GM13977 (cell line): Measurements from ENCODE around the gene GCH1.

ENCODE experiments used
- DNase-seq: peaks from one replicate; pipeline ENCODE4 v3.0.0; 2012; ENCODE audit warnings: low spot score
- in situ Hi-C: fragments of 300-500 bp; cut with MboI; formaldehyde crosslinking; loops from one replicate; pipeline ENCODE4 v1.12.0; 2022; ENCODE audit warnings: low sequenced_read_pairs, low pct_unique_long_range_greater_than_20kb, mixed read lengths, inconsistent platforms; ENCODE audit not compliant: unreplicated experiment
- TF ChIP-seq, protein P1 (sequence below): IDR thresholded peaks from 2 replicates; pipeline ENCODE4 v1.5.1; 2012; ENCODE audit warnings: mild to moderate bottlenecking, control low read depth; ENCODE audit not compliant: insufficient read depth; ENCODE audit errors: extremely low read depth, missing control alignments

Gene GCH1

DNA sequence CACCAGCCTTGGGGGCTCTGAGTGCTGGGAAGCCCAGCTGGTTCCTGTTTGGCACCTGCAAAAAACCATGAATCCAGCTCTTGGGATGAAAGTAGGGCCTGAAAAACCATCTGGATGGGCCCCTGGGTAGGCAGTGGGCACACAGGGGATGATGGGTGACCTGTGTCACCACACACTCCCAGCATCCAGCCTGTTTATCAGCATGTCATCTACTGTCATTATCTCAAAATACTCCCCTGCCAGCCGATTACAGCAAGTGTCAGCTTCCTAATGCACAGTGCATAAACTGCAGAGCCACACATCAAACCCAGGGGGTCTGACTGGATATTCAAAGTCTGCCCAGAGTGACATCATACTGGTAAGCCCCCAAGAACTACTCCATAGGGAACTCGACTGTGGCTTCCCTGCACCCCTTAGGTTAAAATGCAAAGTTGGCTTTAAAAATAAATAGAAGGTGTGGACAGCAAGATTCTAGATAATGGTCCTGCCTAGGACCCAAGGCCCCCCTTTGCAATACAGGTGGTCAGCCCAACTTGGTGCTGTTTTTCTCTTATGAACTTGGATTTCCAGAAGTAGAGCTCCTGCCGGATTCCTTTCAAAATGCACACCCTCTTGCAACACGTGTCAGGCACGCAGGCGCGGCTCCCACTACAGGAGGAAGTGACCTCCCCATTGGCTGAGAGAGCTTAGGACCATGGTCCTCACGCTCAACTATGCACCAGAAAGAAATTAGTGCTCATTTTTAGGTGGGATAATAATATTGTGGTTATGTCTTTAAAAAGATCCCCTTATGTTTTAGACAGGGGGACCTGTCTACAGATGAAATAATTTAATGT is 94.1 kb downstream of the GCH1 start:
- in situ Hi-C loops = no loop called here
- TF ChIP-seq, protein P1, sequence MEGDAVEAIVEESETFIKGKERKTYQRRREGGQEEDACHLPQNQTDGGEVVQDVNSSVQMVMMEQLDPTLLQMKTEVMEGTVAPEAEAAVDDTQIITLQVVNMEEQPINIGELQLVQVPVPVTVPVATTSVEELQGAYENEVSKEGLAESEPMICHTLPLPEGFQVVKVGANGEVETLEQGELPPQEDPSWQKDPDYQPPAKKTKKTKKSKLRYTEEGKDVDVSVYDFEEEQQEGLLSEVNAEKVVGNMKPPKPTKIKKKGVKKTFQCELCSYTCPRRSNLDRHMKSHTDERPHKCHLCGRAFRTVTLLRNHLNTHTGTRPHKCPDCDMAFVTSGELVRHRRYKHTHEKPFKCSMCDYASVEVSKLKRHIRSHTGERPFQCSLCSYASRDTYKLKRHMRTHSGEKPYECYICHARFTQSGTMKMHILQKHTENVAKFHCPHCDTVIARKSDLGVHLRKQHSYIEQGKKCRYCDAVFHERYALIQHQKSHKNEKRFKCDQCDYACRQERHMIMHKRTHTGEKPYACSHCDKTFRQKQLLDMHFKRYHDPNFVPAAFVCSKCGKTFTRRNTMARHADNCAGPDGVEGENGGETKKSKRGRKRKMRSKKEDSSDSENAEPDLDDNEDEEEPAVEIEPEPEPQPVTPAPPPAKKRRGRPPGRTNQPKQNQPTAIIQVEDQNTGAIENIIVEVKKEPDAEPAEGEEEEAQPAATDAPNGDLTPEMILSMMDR = no peak
- no peak for DNase-seq

DNA sequence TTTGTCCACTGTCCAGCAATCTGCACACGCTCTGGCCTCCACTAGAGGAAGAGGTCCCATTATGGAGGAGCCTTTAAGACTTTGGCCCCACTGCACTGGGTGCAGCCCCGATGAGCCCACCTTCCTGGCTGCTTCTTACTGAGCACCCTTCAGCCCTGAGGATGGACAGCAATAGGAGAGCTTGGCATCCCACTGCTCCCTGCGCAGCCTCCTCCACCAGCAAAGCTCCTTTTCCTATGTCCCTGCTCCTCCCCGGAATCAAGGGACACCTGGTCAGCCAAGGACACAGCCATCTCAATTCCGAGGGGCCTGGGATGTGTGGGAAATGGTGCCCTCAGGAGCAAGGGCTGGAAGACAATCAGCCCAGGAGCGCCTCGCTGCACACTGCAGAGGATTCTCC is 94.7 kb downstream of the GCH1 start:
- no peak for DNase-seq
- in situ Hi-C loops = no loop called here
- TF ChIP-seq, protein P1 = no peak

DNA sequence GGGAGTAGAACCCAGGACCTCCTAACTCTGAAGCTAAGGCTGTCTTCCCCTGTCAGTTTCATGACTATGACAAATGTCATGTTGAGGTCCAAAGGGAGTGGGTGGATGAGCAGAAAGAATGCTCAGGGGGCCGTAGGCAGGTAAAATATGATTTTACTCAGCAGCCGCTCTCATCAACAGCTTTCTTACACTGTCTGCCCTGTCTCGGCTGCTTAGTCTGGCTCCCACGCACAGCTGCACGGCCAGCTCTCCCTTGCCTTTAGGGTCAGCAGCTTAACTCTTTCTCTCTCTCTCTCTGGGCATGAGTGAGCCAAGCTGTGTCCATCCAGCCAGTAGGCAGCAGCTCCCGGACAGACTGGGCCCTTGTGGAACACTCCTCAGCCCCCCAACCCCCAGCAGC is 95.2 kb downstream of the GCH1 start:
- in situ Hi-C loops = no loop called here
- DNase-seq = no peak
- TF ChIP-seq, protein P1 = no peak

DNA sequence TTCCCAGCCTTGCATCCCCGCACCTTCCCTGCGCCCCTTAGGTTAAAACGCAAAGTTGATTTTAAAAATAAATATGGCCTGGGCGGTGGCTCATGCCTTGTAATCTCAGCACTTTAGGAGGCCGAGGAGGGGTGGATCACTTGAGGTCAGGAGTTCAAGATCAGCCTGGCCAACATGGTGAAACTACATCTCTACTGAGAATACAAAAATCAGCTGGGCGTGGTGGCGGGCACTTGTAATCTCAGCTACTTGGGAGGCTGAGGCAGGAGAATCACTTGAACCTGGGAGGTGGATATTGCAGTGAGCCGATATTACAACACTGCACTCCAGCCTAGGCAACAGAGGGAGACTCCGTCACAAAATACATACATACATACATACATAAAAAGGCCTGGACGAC is 96.0 kb downstream of the GCH1 start:
- in situ Hi-C loops = no loop called here
- TF ChIP-seq, protein P1 = no peak
- no peak for DNase-seq

DNA sequence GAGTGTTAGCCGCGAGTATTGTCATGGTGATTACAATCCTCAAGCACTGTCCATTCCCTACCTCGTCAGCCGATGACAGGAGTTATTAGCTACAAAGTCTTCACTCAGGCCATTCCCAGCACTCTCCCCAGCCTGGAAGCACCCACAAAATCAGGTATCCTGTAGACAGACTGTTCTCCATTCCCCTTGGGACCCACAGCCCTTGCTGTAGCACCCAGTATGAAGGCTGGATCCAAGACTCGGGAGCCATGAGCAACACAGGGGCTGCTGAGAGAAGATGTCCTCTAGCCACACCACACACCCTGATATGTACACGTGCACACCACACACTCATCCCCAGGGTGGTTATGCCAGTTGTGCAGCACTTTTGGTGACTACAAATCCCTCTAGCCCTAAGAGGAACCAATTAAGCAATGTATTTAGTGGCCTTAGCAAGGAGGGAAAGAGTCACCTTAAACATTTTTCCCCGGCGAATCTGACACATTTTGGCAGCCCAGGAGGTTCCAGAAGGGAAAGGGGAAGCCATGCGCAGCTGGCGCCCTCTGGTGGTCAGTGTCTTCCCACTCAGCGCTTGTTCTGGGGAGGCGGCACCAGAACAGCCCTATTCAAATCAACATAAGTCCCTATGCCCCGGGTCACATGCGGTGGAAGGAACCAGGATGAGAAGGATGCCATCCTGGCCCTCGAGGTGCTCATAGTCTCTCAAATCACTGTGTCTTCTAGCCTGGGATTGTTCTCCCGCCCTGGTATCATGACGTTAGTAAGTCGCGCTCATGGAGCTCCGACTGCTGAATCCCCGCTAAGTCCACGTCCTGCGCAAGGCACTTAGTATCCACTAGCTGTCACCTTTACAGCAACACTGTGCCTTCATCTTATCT is 96.9 kb downstream of the GCH1 start:
- TF ChIP-seq, protein P1 = peak; percentile 89
- in situ Hi-C loops = no loop called here
- DNase-seq = peak; percentile 72

DNA sequence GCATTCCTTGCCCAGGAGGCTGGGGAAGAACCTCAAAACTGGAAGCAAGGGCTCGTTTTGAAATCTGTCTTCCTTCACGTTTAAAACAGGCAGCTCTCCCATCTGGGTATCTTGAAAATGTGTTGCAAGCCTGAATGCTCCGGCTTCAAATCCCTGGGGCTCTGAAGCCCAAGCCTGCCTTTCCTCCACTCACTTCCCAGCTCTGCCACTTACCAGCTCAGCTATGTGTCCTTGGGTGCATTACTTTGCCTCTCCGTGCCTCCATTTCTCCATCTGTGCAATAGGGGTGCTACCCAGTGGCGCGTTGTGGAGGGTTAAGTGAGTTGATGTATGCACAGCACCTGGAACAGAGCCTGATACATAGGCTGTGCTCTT is 97.6 kb downstream of the GCH1 start:
- in situ Hi-C loops = no loop called here
- TF ChIP-seq, protein P1 = no peak
- DNase-seq = no peak
